ENCODE measurements around the gene CDKN2B-AS1.

Gene CDKN2B-AS1

GRCh38 chr9:22022396-22022795, 27.8 kb downstream of the CDKN2B-AS1 start:
- no peak for DNase-seq
- no peak overlapping the region for H3K56ac ChIP-seq (ENCODE audit: low read length)
- no peak overlapping the region for H2BK15ac ChIP-seq (replicated peaks; ENCODE audit: low read depth)
- no peaks in the 10 kb centered on the region for H3K79me2 ChIP-seq (ENCODE audit: control insufficient read depth, insufficient read depth, low read length)
- H2BK5ac ChIP-seq (ENCODE audit: low read length), result no peak overlapping the region
- H4K8ac ChIP-seq (ENCODE audit: low read depth, low read length), result no peak overlapping the region
- no peaks in the 10 kb centered on the region for H3K79me1 ChIP-seq (ENCODE audit: low read length)
- H3K4me2 ChIP-seq (ENCODE audit: low read length), result no peak overlapping the region
- WGBS (ENCODE audit: extremely low coverage, insufficient coverage, low lambda C conversion rate), result no CpG with 5 or more reads among the region's 3 CpGs
- no peak overlapping the region for H3K4me3 ChIP-seq (ENCODE audit: low read length)
- no peak overlapping the region for H4K5ac ChIP-seq (ENCODE audit: low read length)
- peaks cover 2% of the 10 kb centered on the region for H3K4me1 ChIP-seq (ENCODE audit: control insufficient read depth, low read depth, low read length)
- no peak overlapping the region for H3K23ac ChIP-seq (ENCODE audit: low read length)
- no peak overlapping the region for H3K4ac ChIP-seq (ENCODE audit: low read depth, low read length)
- H3K18ac ChIP-seq (ENCODE audit: low read length), result no peak overlapping the region
- no peak overlapping the region for H3K27ac ChIP-seq (ENCODE audit: low read depth, low read length)
- H2BK120ac ChIP-seq (ENCODE audit: low read depth, low read length), result no peak overlapping the region
- no peak overlapping the region for H3K9ac ChIP-seq (ENCODE audit: low read length)
- no peaks in the 10 kb centered on the region for H3K36me3 ChIP-seq (ENCODE audit: control insufficient read depth, insufficient read depth, low read length)
- no peak overlapping the region for H2AK5ac ChIP-seq (ENCODE audit: low read length)
- H3K27me3 ChIP-seq (ENCODE audit: insufficient read depth, low read length, poor library complexity), result no peaks in the 10 kb centered on the region

- Histone ChIP-seq H2AK5ac (ENCODE audit: low read length) (no peak overlapping the region), H3K27ac (ENCODE audit: low read depth, low read length) (no peak overlapping the region), H4K8ac (ENCODE audit: low read depth, low read length) (no peak overlapping the region), H3K23ac (ENCODE audit: low read length) (no peak overlapping the region), H3K4me1 (ENCODE audit: control insufficient read depth, low read depth, low read length) (peaks cover 2% of the 10 kb centered on the region), H2BK120ac (ENCODE audit: low read depth, low read length) (no peak overlapping the region), H4K5ac (ENCODE audit: low read length) (no peak overlapping the region), H3K4me3 (ENCODE audit: low read length) (no peak overlapping the region), H3K79me1 (ENCODE audit: low read length) (no peaks in the 10 kb centered on the region), H2BK5ac (ENCODE audit: low read length) (no peak overlapping the region), H3K36me3 (ENCODE audit: control insufficient read depth, insufficient read depth, low read length) (no peaks in the 10 kb centered on the region), H3K56ac (ENCODE audit: low read length) (no peak overlapping the region), H3K79me2 (ENCODE audit: control insufficient read depth, insufficient read depth, low read length) (no peaks in the 10 kb centered on the region), H3K9ac (ENCODE audit: low read length) (no peak overlapping the region), H2BK15ac (replicated peaks; ENCODE audit: low read depth) (no peak overlapping the region), H3K27me3 (ENCODE audit: insufficient read depth, low read length, poor library complexity) (no peaks in the 10 kb centered on the region), H3K4ac (ENCODE audit: low read depth, low read length) (no peak overlapping the region), H3K4me2 (ENCODE audit: low read length) (no peak overlapping the region), H3K18ac (ENCODE audit: low read length) (no peak overlapping the region)
- DNase-seq, result peak; percentile 16
- WGBS (ENCODE audit: extremely low coverage, insufficient coverage, low lambda C conversion rate), result no CpG with 5 or more reads among the region's 6 CpGs
Measured at GRCh38 chr9:22026696-22027095, 32.1 kb downstream of the CDKN2B-AS1 start.

DNA sequence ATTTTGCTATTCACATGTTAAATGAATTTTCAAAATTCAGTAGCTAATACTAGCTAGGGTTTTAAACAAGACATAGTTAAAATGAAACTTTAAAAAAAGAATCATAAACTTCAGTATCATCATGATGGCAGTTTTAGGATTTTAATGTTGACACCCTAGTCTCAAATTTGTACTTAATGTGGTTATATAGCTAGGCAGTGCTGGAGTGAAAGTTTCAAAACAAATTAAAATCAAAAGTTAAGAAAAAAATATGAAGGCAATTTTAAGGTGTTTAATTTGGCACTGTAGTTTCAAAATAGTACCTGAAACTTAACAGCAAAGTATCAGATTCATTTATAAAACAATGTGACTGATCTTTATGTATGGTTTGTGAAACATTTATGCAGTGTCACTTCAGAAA, 33.8 kb downstream of the CDKN2B-AS1 start:
- H3K23ac ChIP-seq (ENCODE audit: low read length), result no peak overlapping the region
- H3K4me3 ChIP-seq (ENCODE audit: low read length), result no peak overlapping the region
- no peak overlapping the region for H3K56ac ChIP-seq (ENCODE audit: low read length)
- no peak overlapping the region for H4K5ac ChIP-seq (ENCODE audit: low read length)
- H4K8ac ChIP-seq (ENCODE audit: low read depth, low read length), result no peak overlapping the region
- no peak overlapping the region for H2BK15ac ChIP-seq (replicated peaks; ENCODE audit: low read depth)
- no peaks in the 10 kb centered on the region for H3K79me1 ChIP-seq (ENCODE audit: low read length)
- DNase-seq, result no peak
- H2BK120ac ChIP-seq (ENCODE audit: low read depth, low read length), result no peak overlapping the region
- H3K4ac ChIP-seq (ENCODE audit: low read depth, low read length), result no peak overlapping the region
- no peak overlapping the region for H2AK5ac ChIP-seq (ENCODE audit: low read length)
- H3K27me3 ChIP-seq (ENCODE audit: insufficient read depth, low read length, poor library complexity), result no peaks in the 10 kb centered on the region
- H3K4me1 ChIP-seq (ENCODE audit: control insufficient read depth, low read depth, low read length), result peaks cover 2% of the 10 kb centered on the region
- no peak overlapping the region for H3K9ac ChIP-seq (ENCODE audit: low read length)
- H2BK5ac ChIP-seq (ENCODE audit: low read length), result no peak overlapping the region
- no peak overlapping the region for H3K18ac ChIP-seq (ENCODE audit: low read length)
- H3K27ac ChIP-seq (ENCODE audit: low read depth, low read length), result no peak overlapping the region
- H3K4me2 ChIP-seq (ENCODE audit: low read length), result no peak overlapping the region
- no peaks in the 10 kb centered on the region for H3K36me3 ChIP-seq (ENCODE audit: control insufficient read depth, insufficient read depth, low read length)
- H3K79me2 ChIP-seq (ENCODE audit: control insufficient read depth, insufficient read depth, low read length), result no peaks in the 10 kb centered on the region

- no peak for DNase-seq
- H4K8ac ChIP-seq (ENCODE audit: low read depth, low read length), result no peak overlapping the region
- no CpG with 5 or more reads among the region's 4 CpGs for WGBS (ENCODE audit: extremely low coverage, insufficient coverage, low lambda C conversion rate)
- no peak overlapping the region for H3K4me3 ChIP-seq (ENCODE audit: low read length)
- H2BK120ac ChIP-seq (ENCODE audit: low read depth, low read length), result no peak overlapping the region
- H3K36me3 ChIP-seq (ENCODE audit: control insufficient read depth, insufficient read depth, low read length), result no peaks in the 10 kb centered on the region
- H3K18ac ChIP-seq (ENCODE audit: low read length), result no peak overlapping the region
- H3K79me2 ChIP-seq (ENCODE audit: control insufficient read depth, insufficient read depth, low read length), result no peaks in the 10 kb centered on the region
- H3K4ac ChIP-seq (ENCODE audit: low read depth, low read length), result no peak overlapping the region
- no peak overlapping the region for H2BK5ac ChIP-seq (ENCODE audit: low read length)
- H3K9ac ChIP-seq (ENCODE audit: low read length), result no peak overlapping the region
- no peak overlapping the region for H2AK5ac ChIP-seq (ENCODE audit: low read length)
- H4K5ac ChIP-seq (ENCODE audit: low read length), result no peak overlapping the region
- no peak overlapping the region for H2BK15ac ChIP-seq (replicated peaks; ENCODE audit: low read depth)
- H3K27ac ChIP-seq (ENCODE audit: low read depth, low read length), result no peak overlapping the region
- H3K23ac ChIP-seq (ENCODE audit: low read length), result no peak overlapping the region
- H3K4me2 ChIP-seq (ENCODE audit: low read length), result no peak overlapping the region
- H3K79me1 ChIP-seq (ENCODE audit: low read length), result no peaks in the 10 kb centered on the region
- H3K56ac ChIP-seq (ENCODE audit: low read length), result no peak overlapping the region
- H3K4me1 ChIP-seq (ENCODE audit: control insufficient read depth, low read depth, low read length), result peaks cover 2% of the 10 kb centered on the region
- no peaks in the 10 kb centered on the region for H3K27me3 ChIP-seq (ENCODE audit: insufficient read depth, low read length, poor library complexity)
Measured at GRCh38 chr9:22029231-22029630, 34.6 kb downstream of the CDKN2B-AS1 start.

- Histone ChIP-seq H2AK5ac (ENCODE audit: low read length) (no peak overlapping the region), H3K4me3 (ENCODE audit: low read length) (no peak overlapping the region), H2BK15ac (replicated peaks; ENCODE audit: low read depth) (no peak overlapping the region), H3K79me1 (ENCODE audit: low read length) (no peaks in the 10 kb centered on the region), H4K8ac (ENCODE audit: low read depth, low read length) (no peak overlapping the region), H3K79me2 (ENCODE audit: control insufficient read depth, insufficient read depth, low read length) (no peaks in the 10 kb centered on the region), H4K5ac (ENCODE audit: low read length) (no peak overlapping the region), H3K4ac (ENCODE audit: low read depth, low read length) (no peak overlapping the region), H3K23ac (ENCODE audit: low read length) (no peak overlapping the region), H3K4me2 (ENCODE audit: low read length) (no peak overlapping the region), H3K56ac (ENCODE audit: low read length) (no peak overlapping the region), H2BK5ac (ENCODE audit: low read length) (no peak overlapping the region), H3K27me3 (ENCODE audit: insufficient read depth, low read length, poor library complexity) (no peaks in the 10 kb centered on the region), H2BK120ac (ENCODE audit: low read depth, low read length) (no peak overlapping the region), H3K4me1 (ENCODE audit: control insufficient read depth, low read depth, low read length) (peaks cover 2% of the 10 kb centered on the region), H3K36me3 (ENCODE audit: control insufficient read depth, insufficient read depth, low read length) (no peaks in the 10 kb centered on the region), H3K27ac (ENCODE audit: low read depth, low read length) (no peak overlapping the region), H3K18ac (ENCODE audit: low read length) (no peak overlapping the region), H3K9ac (ENCODE audit: low read length) (no peak overlapping the region)
- WGBS (ENCODE audit: extremely low coverage, insufficient coverage, low lambda C conversion rate), result no CpG with 5 or more reads among the region's 1 CpG
- DNase-seq, result no peak
Measured at GRCh38 chr9:22030101-22030598, 35.6 kb downstream of the CDKN2B-AS1 start.

GRCh38 chr9:22031655-22032411, 37.2 kb downstream of the CDKN2B-AS1 start:
- Histone ChIP-seq H3K4me3 (ENCODE audit: low read length) (no peak overlapping the region), H3K18ac (ENCODE audit: low read length) (no peak overlapping the region), H3K23ac (ENCODE audit: low read length) (no peak overlapping the region), H3K79me2 (ENCODE audit: control insufficient read depth, insufficient read depth, low read length) (no peaks in the 10 kb centered on the region), H3K56ac (ENCODE audit: low read length) (no peak overlapping the region), H3K27ac (ENCODE audit: low read depth, low read length) (no peak overlapping the region), H4K8ac (ENCODE audit: low read depth, low read length) (no peak overlapping the region), H2BK120ac (ENCODE audit: low read depth, low read length) (no peak overlapping the region), H3K9ac (ENCODE audit: low read length) (no peak overlapping the region), H3K4me2 (ENCODE audit: low read length) (no peak overlapping the region), H3K36me3 (ENCODE audit: control insufficient read depth, insufficient read depth, low read length) (no peaks in the 10 kb centered on the region), H3K27me3 (ENCODE audit: insufficient read depth, low read length, poor library complexity) (no peaks in the 10 kb centered on the region), H2BK15ac (replicated peaks; ENCODE audit: low read depth) (no peak overlapping the region), H3K4me1 (ENCODE audit: control insufficient read depth, low read depth, low read length) (peaks cover under 1% of the 10 kb centered on the region), H2AK5ac (ENCODE audit: low read length) (no peak overlapping the region), H4K5ac (ENCODE audit: low read length) (no peak overlapping the region), H3K4ac (ENCODE audit: low read depth, low read length) (no peak overlapping the region), H2BK5ac (ENCODE audit: low read length) (no peak overlapping the region), H3K79me1 (ENCODE audit: low read length) (no peaks in the 10 kb centered on the region)
- 100% methylated on average over 1 of the region's 4 CpGs for WGBS (ENCODE audit: extremely low coverage, insufficient coverage, low lambda C conversion rate)
- no peak for DNase-seq

Measured in mesendoderm (in vitro differentiated cells).